GM06990 (cell line): Measurements from ENCODE around the gene MAN1B1.

Source experiments
- DNase-seq: peaks from one replicate; pipeline ENCODE4 v3.0.0-alpha.2; 2011; ENCODE audit not compliant: insufficient read length; ENCODE audit errors: extremely low read depth
- H3K27me3 ChIP-seq: replicated peaks from 2 replicates; pipeline ENCODE4 v1.6.0; 2011; ENCODE audit warnings: low read length; ENCODE audit not compliant: control insufficient read depth, insufficient read depth
- H3K36me3 ChIP-seq: 2 replicates; pipeline ENCODE4 v1.5.1; 2011; ENCODE audit warnings: low read length; ENCODE audit not compliant: control insufficient read depth, insufficient read depth
- H3K4me3 ChIP-seq: replicated peaks from 2 replicates; pipeline ENCODE4 v1.5.1; 2011; ENCODE audit warnings: low read depth, mild to moderate bottlenecking, control low read depth, low read length
- TF ChIP-seq, protein P1 (sequence below): IDR thresholded peaks from 2 replicates; pipeline ENCODE4 v1.5.1; 2011; ENCODE audit warnings: low read length, control low read depth, mild to moderate bottlenecking, inconsistent platforms; ENCODE audit not compliant: insufficient read depth, poor library complexity, severe bottlenecking

The MAN1B1 gene

GRCh38 chr9:137051145-137051724, 35.5 kb upstream of the MAN1B1 start:
- H3K4me3 ChIP-seq: no peak overlapping the region
- TF ChIP-seq, protein P1, sequence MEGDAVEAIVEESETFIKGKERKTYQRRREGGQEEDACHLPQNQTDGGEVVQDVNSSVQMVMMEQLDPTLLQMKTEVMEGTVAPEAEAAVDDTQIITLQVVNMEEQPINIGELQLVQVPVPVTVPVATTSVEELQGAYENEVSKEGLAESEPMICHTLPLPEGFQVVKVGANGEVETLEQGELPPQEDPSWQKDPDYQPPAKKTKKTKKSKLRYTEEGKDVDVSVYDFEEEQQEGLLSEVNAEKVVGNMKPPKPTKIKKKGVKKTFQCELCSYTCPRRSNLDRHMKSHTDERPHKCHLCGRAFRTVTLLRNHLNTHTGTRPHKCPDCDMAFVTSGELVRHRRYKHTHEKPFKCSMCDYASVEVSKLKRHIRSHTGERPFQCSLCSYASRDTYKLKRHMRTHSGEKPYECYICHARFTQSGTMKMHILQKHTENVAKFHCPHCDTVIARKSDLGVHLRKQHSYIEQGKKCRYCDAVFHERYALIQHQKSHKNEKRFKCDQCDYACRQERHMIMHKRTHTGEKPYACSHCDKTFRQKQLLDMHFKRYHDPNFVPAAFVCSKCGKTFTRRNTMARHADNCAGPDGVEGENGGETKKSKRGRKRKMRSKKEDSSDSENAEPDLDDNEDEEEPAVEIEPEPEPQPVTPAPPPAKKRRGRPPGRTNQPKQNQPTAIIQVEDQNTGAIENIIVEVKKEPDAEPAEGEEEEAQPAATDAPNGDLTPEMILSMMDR: no peak
- H3K36me3 ChIP-seq: no peaks in the 10 kb centered on the region
- H3K27me3 ChIP-seq: peaks cover 3% of the 10 kb centered on the region
- no peak for DNase-seq

DNA sequence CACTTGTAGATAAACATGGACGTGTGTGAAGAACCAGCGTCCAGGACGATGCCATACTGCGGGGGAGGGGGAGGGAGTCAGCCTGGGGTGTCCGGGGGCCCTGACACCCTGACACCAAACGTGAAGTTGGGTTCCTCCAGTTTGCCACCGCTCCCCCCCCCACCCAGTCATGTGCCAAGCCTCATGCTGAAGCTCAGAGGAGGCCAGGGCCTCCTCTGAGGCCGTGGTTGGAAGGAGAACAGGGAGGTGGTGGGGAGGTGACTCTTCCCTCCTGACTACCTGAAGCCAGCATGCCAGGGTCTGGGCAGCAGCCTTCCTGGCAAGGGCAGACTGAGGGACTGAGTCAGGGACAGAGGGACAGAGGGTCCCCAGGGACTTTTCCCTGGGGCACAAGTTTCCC, 34.5 kb upstream of the MAN1B1 start:
- Histone ChIP-seq H3K27me3 (peaks cover 3% of the 10 kb centered on the region), H3K4me3 (no peak overlapping the region), H3K36me3 (no peaks in the 10 kb centered on the region)
- TF ChIP-seq, protein P1: no peak
- no peak for DNase-seq

GRCh38 chr9:137052998-137053943, 33.5 kb upstream of the MAN1B1 start:
- Histone ChIP-seq H3K27me3 (peaks cover 3% of the 10 kb centered on the region), H3K36me3 (no peaks in the 10 kb centered on the region), H3K4me3 (no peak overlapping the region)
- DNase-seq: no peak
- TF ChIP-seq, protein P1: no peak

DNA sequence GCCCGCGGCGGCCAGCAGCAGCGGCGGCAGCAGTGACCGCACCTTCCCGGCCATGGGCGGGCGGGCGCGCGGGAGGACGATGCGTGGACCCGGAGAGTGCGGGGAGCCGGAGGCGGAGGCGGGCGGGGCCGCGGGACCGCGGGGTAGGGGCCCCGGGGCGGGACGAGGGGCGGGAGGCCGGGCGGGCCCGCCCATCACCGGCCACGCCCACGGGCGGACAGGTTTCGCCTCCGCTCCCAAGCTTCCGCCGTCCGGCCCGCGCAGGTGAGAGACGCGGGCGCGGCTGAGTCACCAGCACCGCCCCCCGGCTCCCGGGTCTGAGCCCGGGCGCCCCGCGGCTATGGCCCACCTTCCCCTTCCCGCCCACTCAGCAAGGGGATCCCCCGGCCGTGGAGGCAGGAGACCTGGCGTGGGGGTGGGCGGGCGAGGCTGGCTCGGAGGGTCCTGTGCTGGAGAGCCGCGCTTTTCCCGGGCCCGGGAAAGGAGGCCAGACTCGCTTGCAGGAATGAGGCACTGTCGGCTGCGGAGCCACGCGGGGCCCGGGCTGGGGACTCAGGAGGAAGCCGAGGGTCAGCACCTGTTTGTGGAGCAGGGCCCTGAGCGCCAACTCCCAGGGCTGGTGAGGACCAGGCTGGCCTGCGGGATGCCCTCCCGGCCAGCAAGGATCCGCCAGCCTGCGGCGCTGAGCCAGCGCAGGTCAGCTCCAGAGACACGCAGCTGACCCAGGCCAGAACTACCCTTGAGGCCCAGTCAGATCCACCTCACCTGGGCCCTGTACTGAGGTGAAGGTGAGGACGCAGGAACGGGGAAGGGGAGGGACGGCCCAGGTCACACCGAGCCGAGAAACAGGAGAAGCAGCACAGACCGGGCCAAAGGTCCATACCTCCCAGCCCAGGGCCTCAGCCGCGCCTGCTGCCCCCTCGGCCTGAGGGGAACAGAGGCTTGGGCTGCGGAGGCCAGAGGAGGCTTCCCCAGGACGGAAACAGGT, 32.5 kb upstream of the MAN1B1 start, which contains the start of gene ENTPD2:
TSS of gene ENTPD2 (minus strand) at position 118 of the 988 bp plus-strand sequence. CDS start at position 54, 64 bp downstream.
- peaks cover 3% of the 10 kb centered on the region for H3K27me3 ChIP-seq
- TF ChIP-seq, protein P1: no peak
- no peak within 1 kb of the TSS for H3K4me3 ChIP-seq
- no peak for DNase-seq
- H3K36me3 ChIP-seq: no peaks in the 10 kb centered on the region

DNA sequence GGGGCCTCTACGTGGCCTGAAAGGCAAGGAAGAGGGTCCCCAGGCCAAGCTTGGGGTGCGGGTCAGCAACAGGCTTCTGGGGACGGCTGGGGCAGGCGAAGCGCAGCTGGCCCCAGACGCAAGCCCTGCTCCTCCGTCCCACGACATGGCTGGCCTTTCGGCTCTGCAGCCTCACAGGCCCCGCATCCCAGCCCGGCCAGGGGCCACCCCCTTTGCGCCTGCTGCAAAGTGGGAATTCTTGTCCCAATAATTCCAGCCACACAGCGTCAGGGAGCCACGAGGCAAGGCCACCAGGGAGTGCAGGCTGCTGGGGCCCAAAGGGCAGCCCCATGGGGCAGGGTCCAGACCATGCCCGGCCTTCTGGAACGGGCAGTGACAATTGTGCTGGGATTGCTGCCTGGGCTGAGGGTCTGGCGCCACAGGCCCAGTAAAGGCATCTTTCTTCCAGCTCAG, 31.8 kb upstream of the MAN1B1 start:
- no peak overlapping the region for H3K4me3 ChIP-seq

More for the DNA sequence above, 31.8 kb upstream of the MAN1B1 start:
- TF ChIP-seq, protein P1: no peak
- Histone ChIP-seq H3K27me3 (peaks cover 3% of the 10 kb centered on the region), H3K36me3 (no peaks in the 10 kb centered on the region)
- no peak for DNase-seq
